ENCODE data around the gene RAB31. TPM values are rescaled to one million over a fixed set of nuclear protein-coding genes. Genes with fewer than 3 reads are reported as not detected.

RAB31 gene
- polyA plus RNA-seq, 2 of the 4 experiments (the other 2 are of a cell fraction) = 16.9 to 46.3 TPM

DNA sequence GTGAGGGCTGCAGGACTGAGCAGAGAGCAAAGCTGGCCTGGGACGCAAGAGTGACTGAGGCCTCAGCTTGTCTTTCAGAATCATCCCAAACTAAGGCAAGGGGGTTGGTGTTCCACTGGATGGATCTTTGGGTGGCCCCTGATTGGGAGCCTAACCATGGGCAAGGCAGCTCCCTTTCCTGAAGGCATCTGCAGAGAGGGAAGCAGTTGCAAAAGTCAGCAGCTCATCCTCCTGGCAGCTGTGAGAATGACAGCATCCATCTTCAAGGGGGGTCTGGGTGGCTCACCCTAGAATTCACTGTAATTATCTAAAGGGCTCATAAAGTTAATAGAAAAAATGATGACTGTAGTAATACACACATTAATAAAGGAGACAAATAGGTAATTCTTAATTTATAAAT, 46.5 kb upstream of the RAB31 start:
- POLR2A ChIA-PET = interaction anchor here (1.1 kb wide), 1 partner anchor 49 kb away, joined by 3 read pairs; no protein-coding TSS in a partner anchor
- ATAC-seq (peak; percentile 71 to 79; a peak in 4 of 6 replicates), FAIRE-seq (no peak), DNase-seq (ENCODE audit: low read depth in 1 of 2, low spot score in 1 of 2) (peak in 1 of 2 experiments; percentile 50)
- CTCF ChIA-PET = interaction anchor here (0.5 to 2.4 kb wide), 15 partner anchors 9 to 904 kb away, joined by 3 to 15 read pairs (median 4); no protein-coding TSS in a partner anchor
- WGBS (ENCODE audit: missing lambda C conversion rate) = 64% methylated on average over 1 of the region's 1 CpG
- Histone ChIP-seq H3K4me1 (no peaks in the 10 kb centered on the region), H3K9me3 (no peaks in the 10 kb centered on the region), H3K27ac (no peak overlapping the region), H3K4me2 (no peak overlapping the region), H3K4me3 (no peak overlapping the region)
- TF ChIP-seq EHMT2 (IDR thresholded peaks at IDR 0.05; ENCODE audit: low read depth) (no peak), CBX8 (IDR thresholded peaks at IDR 0.05) (no peak), ATOH8 (CRISPR knock-in tag; IDR thresholded peaks at IDR 0.05; ENCODE audit: low read depth) (no peak), ZC3H11A (IDR thresholded peaks at IDR 0.05) (no peak), FOSB (CRISPR knock-in tag; IDR thresholded peaks at IDR 0.05) (no peak), ELK1 (IDR thresholded peaks at IDR 0.05; ENCODE audit: low read depth, low read length) (no peak), HOXB5 (CRISPR knock-in tag; IDR thresholded peaks at IDR 0.05) (no peak), SMC3 (IDR thresholded peaks at IDR 0.05) (peak; percentile 32; the same call in 2 of the 3 replicates), ZFP36 (IDR thresholded peaks at IDR 0.05; ENCODE audit: borderline replicate concordance, partially characterized antibody) (no peak), RCOR1 (IDR thresholded peaks at IDR 0.05; ENCODE audit: low read depth, low read length) (no peak), TP53 (CRISPR knock-in tag; IDR thresholded peaks at IDR 0.05) (no peak), CEBPB (IDR thresholded peaks at IDR 0.05) (no peak), EP300 (IDR thresholded peaks at IDR 0.05) (no peak), MAFK (IDR thresholded peaks at IDR 0.05; ENCODE audit: partially characterized antibody) (peak; percentile 42), CHD4 (IDR thresholded peaks at IDR 0.05; ENCODE audit: borderline replicate concordance) (no peak), JUNB (IDR thresholded peaks at IDR 0.05) (no peak), NFE2L2 (conservative IDR thresholded peaks at IDR 0.05; ENCODE audit: low read length) (no peak), USF2 (IDR thresholded peaks at IDR 0.05) (no peak), CTCF (IDR thresholded peaks at IDR 0.05) (peak; percentile 28; the same call in 1 of the 3 replicates), RAD21 (conservative IDR thresholded peaks at IDR 0.05 in 1 of 2, IDR thresholded peaks at IDR 0.05 in 1 of 2) (peak; percentile 51 to 63), SREBF2 (IDR thresholded peaks at IDR 0.05) (no peak), TFCP2L1 (CRISPR knock-in tag; IDR thresholded peaks at IDR 0.05) (no peak), HDAC2 (IDR thresholded peaks at IDR 0.05) (no peak), KDM1A (IDR thresholded peaks at IDR 0.05; ENCODE audit: low read depth) (no peak), FOSL2 (IDR thresholded peaks at IDR 0.05) (no peak), FOSL2 (CRISPR knock-in tag; IDR thresholded peaks at IDR 0.05) (no peak), HOXB13 (CRISPR knock-in tag; IDR thresholded peaks at IDR 0.05; ENCODE audit: low read depth) (no peak), HEYL (CRISPR knock-in tag; IDR thresholded peaks at IDR 0.05) (no peak), REST (IDR thresholded peaks at IDR 0.05) (no peak), MAX (IDR thresholded peaks at IDR 0.05) (no peak), CBX2 (IDR thresholded peaks at IDR 0.05; ENCODE audit: borderline replicate concordance, low read depth) (no peak), POLR2A (IDR thresholded peaks at IDR 0.05; ENCODE audit: low read length) (no peak)

Data from A549 (cell line).